GM23338 (cell line): ENCODE results near the gene TMEM161B. TPM values are rescaled to one million over a fixed set of nuclear protein-coding genes. Genes with fewer than 3 reads are reported as not detected.

ENCODE experiments used
- ATAC-seq: fragments of 200-7000 bp; cut with Tn5 transposase; 3 replicates; pipeline ENCODE4 v1.9.1; 2020
- DNase-seq: peaks from one replicate; pipeline ENCODE4 v3.0.0-alpha.2; 2015; ENCODE audit warnings: low spot score
- H2AFZ ChIP-seq: fragments of 200-600 bp; sonication (generic); 2 replicates; pipeline ENCODE4 v1.8.0; 2016; ENCODE audit warnings: antibody characterized with exemption, mild to moderate bottlenecking, moderate library complexity
- H3F3A ChIP-seq: fragments of 200-600 bp; sonication (generic); replicated peaks from 2 replicates; pipeline ENCODE4 v1.8.0; 2017; ENCODE audit warnings: antibody characterized with exemption, mixed run types, low read depth
- H3K27ac ChIP-seq: fragments of 200-600 bp; sonication (generic); 2 replicates; pipeline ENCODE4 v1.6.1; 2016; ENCODE audit warnings: low read depth
- H3K27me3 ChIP-seq: fragments of 200-600 bp; sonication (generic); 2 replicates; pipeline ENCODE4 v1.8.0; 2016; ENCODE audit warnings: mild to moderate bottlenecking, mixed run types, moderate library complexity; ENCODE audit not compliant: insufficient read depth
- H3K36me3 ChIP-seq: fragments of 200-600 bp; sonication (generic); 2 replicates; pipeline ENCODE4 v1.8.0; 2016; ENCODE audit warnings: mild to moderate bottlenecking; ENCODE audit not compliant: insufficient read depth
- H3K4me1 ChIP-seq: fragments of 200-600 bp; sonication (generic); 2 replicates; pipeline ENCODE4 v1.8.0; 2016; ENCODE audit warnings: mild to moderate bottlenecking, moderate library complexity; ENCODE audit not compliant: insufficient read depth
- H3K4me2 ChIP-seq: fragments of 200-600 bp; sonication (generic); 2 replicates; pipeline ENCODE4 v1.7.1; 2017; ENCODE audit warnings: mixed run types
- H3K4me3 ChIP-seq: fragments of 200-600 bp; sonication (generic); 2 replicates; pipeline ENCODE4 v1.6.1; 2016; ENCODE audit warnings: mixed run types
- H3K79me2 ChIP-seq: fragments of 200-600 bp; sonication (generic); replicated peaks from 2 replicates; pipeline ENCODE4 v1.8.0; 2017; ENCODE audit warnings: mild to moderate bottlenecking; ENCODE audit not compliant: insufficient read depth
- H3K9me2 ChIP-seq: fragments of 200-600 bp; sonication (generic); 2 replicates; pipeline ENCODE4 v1.8.0; 2017; ENCODE audit not compliant: insufficient read depth
- H4K20me1 ChIP-seq: fragments of 200-600 bp; sonication (generic); replicated peaks from 2 replicates; pipeline ENCODE4 v1.8.0; 2017; ENCODE audit warnings: mild to moderate bottlenecking; ENCODE audit not compliant: insufficient read depth
- H3K27ac Mint-ChIP-seq: 2 replicates; pipeline ENCODE4 v1.8.0; 2020; ENCODE audit warnings: inconsistent platforms, mild to moderate bottlenecking, moderate library complexity, mixed read lengths
- H3K27me3 Mint-ChIP-seq: 3 replicates; pipeline ENCODE4 v1.8.0; 2022; ENCODE audit warnings: low read depth, mild to moderate bottlenecking, moderate library complexity, mixed read lengths, inconsistent platforms; ENCODE audit not compliant: insufficient read depth, poor library complexity
- H3K36me3 Mint-ChIP-seq: 3 replicates; pipeline ENCODE4 v1.8.0; 2021; ENCODE audit warnings: low read depth, mild to moderate bottlenecking, inconsistent platforms, moderate library complexity, mixed read lengths
- H3K4me1 Mint-ChIP-seq: 3 replicates; pipeline ENCODE4 v1.8.0; 2020; ENCODE audit warnings: mild to moderate bottlenecking, inconsistent platforms, mixed read lengths
- H3K4me3 Mint-ChIP-seq: 3 replicates; pipeline ENCODE4 v1.8.0; 2021; ENCODE audit warnings: moderate library complexity, mild to moderate bottlenecking, inconsistent platforms, mixed read lengths
- H3K9me3 Mint-ChIP-seq: 3 replicates; pipeline ENCODE4 v1.8.0; 2020; ENCODE audit warnings: moderate library complexity, mild to moderate bottlenecking, inconsistent platforms, mixed read lengths
- CREB1 ChIP-seq: fragments of 250-450 bp; sonication (Bioruptor Pico); IDR thresholded peaks from 2 replicates; pipeline ENCODE4 v1.5.0; 2020; ENCODE audit warnings: low read depth, mild to moderate bottlenecking, moderate library complexity
- EZH2 ChIP-seq: fragments of 200-600 bp; sonication (generic); IDR thresholded peaks from one replicate; pipeline ENCODE4 v1.8.0; 2017; ENCODE audit warnings: antibody characterized with exemption, mild to moderate bottlenecking, low read depth; ENCODE audit not compliant: unreplicated experiment
- EZH2phosphoT487 ChIP-seq: fragments of 200-600 bp; sonication (generic); IDR thresholded peaks from one replicate; pipeline ENCODE4 v1.8.1; 2018; ENCODE audit warnings: antibody characterized with exemption; ENCODE audit not compliant: unreplicated experiment
- JUNB ChIP-seq: IDR thresholded peaks from one replicate; pipeline ENCODE4 v1.6.1; 2016; ENCODE audit warnings: antibody characterized with exemption; ENCODE audit not compliant: unreplicated experiment
- NANOG ChIP-seq: IDR thresholded peaks from 2 replicates; pipeline ENCODE4 v1.6.1; 2016; ENCODE audit warnings: antibody characterized with exemption, borderline replicate concordance
- POLR2AphosphoS5 ChIP-seq: IDR thresholded peaks from 2 replicates; pipeline ENCODE4 v1.6.1; 2016; ENCODE audit warnings: antibody characterized with exemption, low read depth
- STAT1 ChIP-seq: IDR thresholded peaks from one replicate; pipeline ENCODE4 v1.6.1; 2016; ENCODE audit warnings: antibody characterized with exemption; ENCODE audit not compliant: unreplicated experiment
- ZNF114 ChIP-seq: fragments of 250-450 bp; sonication (Bioruptor Pico); IDR thresholded peaks from 2 replicates; pipeline ENCODE4 v1.5.0; 2020; ENCODE audit warnings: mild to moderate bottlenecking, moderate library complexity
- ZNF331 ChIP-seq: fragments of 250-450 bp; sonication (Bioruptor Pico); IDR thresholded peaks from 2 replicates; pipeline ENCODE4 v1.5.0; 2020; ENCODE audit warnings: low read depth, mild to moderate bottlenecking, moderate library complexity
- polyA plus RNA-seq: library from polyadenylated mRNA; unstranded; fragments of >200 nt; fragmentation: Nextera tagmentation; extraction: Ambion mirVana; gene quantifications from 2 replicates; pipeline ENCODE4 v1.2.1, GENCODE V29; 2016
- total RNA-seq: library from RNA; depleted of rRNA; stranded (reverse); fragments of >200 nt; shearing (Covaris generic); gene quantifications from 2 replicates; pipeline ENCODE4 v1.2.3, GENCODE V29; 2014
- TF ChIP-seq, protein P1 (sequence below), 2 experiments: fragments of 200-600 bp in 1 of 2; sonication (generic) in 1 of 2; conservative IDR thresholded peaks; 2 replicates each; pipeline versions ENCODE4 v1.5.1 to v1.6.1; 2016 to 2017; ENCODE audit warnings: antibody characterized with exemption in 2 of 2, low read depth in 2 of 2, mild to moderate bottlenecking in 2 of 2, moderate library complexity in 1 of 2
- TF ChIP-seq, protein P2 (sequence below): fragments of 250-450 bp; sonication (Bioruptor Pico); IDR thresholded peaks from 2 replicates; pipeline ENCODE4 v1.5.0; 2020; ENCODE audit warnings: mild to moderate bottlenecking, moderate library complexity
- TF ChIP-seq, protein P3 (sequence below): IDR thresholded peaks from 2 replicates; pipeline ENCODE4 v1.6.1; 2016; ENCODE audit warnings: antibody characterized with exemption
- TF ChIP-seq, protein P4 (sequence below): IDR thresholded peaks from one replicate; pipeline ENCODE4 v1.6.1; 2018; ENCODE audit warnings: antibody characterized with exemption; ENCODE audit not compliant: unreplicated experiment

TMEM161B gene
- total and polyA plus RNA-seq, 2 experiments from 2014 or later: 11.9 to 25.5 TPM

DNA sequence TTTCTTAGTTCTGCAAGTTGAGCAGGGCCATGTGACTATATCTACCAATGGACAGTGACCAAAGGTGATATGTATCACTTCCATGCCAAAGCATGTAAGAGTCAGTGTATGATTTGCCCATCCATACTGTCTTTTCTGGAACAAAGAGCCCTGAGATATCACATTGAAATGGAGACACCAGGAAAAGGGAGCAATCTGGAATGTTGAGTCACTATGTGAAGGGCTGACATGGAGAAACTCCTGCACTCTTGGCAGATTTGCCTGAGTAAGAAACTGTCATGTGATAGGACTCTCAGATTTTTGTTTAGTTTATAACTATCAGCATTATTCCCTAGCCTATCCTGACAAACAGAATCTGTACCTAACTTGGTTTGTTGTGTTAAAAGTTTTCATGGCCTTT, 29.8 kb upstream of the TMEM161B start:
- Histone ChIP-seq H3K4me1 (no peaks in the 10 kb centered on the region), H3K79me2 (no peaks in the 10 kb centered on the region), H3K4me3 (no peak overlapping the region), H3K27me3 (no peaks in the 10 kb centered on the region), H3K36me3 (no peaks in the 10 kb centered on the region), H3K27ac (no peak overlapping the region), H2AFZ (no peak overlapping the region), H4K20me1 (no peaks in the 10 kb centered on the region), H3F3A (no peaks in the 10 kb centered on the region), H3K9me2 (no peaks in the 10 kb centered on the region), H3K4me2 (no peak overlapping the region)
- H3K27ac Mint-ChIP-seq: no peak overlapping the region
- ATAC-seq (no peak), DNase-seq (no peak)
- H3K36me3 Mint-ChIP-seq: no peaks in the 10 kb centered on the region; the same call in 2 of the 3 replicates
- no peaks in the 10 kb centered on the region; the same call in 2 of the 3 replicates for H3K9me3 Mint-ChIP-seq
- no peaks in the 10 kb centered on the region for H3K4me1 Mint-ChIP-seq
- H3K4me3 Mint-ChIP-seq: no peak overlapping the region
- H3K27me3 Mint-ChIP-seq: no peaks in the 10 kb centered on the region
- TF ChIP-seq STAT1 (no peak), JUNB (no peak), NANOG (no peak), POLR2AphosphoS5 (no peak), EZH2 (no peak), EZH2phosphoT487 (no peak), ZNF331 (CRISPR knock-in tag) (no peak), ZNF114 (CRISPR knock-in tag) (no peak), CREB1 (CRISPR knock-in tag) (no peak)
- TF ChIP-seq, protein P1, sequence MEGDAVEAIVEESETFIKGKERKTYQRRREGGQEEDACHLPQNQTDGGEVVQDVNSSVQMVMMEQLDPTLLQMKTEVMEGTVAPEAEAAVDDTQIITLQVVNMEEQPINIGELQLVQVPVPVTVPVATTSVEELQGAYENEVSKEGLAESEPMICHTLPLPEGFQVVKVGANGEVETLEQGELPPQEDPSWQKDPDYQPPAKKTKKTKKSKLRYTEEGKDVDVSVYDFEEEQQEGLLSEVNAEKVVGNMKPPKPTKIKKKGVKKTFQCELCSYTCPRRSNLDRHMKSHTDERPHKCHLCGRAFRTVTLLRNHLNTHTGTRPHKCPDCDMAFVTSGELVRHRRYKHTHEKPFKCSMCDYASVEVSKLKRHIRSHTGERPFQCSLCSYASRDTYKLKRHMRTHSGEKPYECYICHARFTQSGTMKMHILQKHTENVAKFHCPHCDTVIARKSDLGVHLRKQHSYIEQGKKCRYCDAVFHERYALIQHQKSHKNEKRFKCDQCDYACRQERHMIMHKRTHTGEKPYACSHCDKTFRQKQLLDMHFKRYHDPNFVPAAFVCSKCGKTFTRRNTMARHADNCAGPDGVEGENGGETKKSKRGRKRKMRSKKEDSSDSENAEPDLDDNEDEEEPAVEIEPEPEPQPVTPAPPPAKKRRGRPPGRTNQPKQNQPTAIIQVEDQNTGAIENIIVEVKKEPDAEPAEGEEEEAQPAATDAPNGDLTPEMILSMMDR (conservative IDR thresholded peaks at IDR 0.05; ENCODE audit: low read depth in 2 of 2): no peak
- TF ChIP-seq, protein P2, sequence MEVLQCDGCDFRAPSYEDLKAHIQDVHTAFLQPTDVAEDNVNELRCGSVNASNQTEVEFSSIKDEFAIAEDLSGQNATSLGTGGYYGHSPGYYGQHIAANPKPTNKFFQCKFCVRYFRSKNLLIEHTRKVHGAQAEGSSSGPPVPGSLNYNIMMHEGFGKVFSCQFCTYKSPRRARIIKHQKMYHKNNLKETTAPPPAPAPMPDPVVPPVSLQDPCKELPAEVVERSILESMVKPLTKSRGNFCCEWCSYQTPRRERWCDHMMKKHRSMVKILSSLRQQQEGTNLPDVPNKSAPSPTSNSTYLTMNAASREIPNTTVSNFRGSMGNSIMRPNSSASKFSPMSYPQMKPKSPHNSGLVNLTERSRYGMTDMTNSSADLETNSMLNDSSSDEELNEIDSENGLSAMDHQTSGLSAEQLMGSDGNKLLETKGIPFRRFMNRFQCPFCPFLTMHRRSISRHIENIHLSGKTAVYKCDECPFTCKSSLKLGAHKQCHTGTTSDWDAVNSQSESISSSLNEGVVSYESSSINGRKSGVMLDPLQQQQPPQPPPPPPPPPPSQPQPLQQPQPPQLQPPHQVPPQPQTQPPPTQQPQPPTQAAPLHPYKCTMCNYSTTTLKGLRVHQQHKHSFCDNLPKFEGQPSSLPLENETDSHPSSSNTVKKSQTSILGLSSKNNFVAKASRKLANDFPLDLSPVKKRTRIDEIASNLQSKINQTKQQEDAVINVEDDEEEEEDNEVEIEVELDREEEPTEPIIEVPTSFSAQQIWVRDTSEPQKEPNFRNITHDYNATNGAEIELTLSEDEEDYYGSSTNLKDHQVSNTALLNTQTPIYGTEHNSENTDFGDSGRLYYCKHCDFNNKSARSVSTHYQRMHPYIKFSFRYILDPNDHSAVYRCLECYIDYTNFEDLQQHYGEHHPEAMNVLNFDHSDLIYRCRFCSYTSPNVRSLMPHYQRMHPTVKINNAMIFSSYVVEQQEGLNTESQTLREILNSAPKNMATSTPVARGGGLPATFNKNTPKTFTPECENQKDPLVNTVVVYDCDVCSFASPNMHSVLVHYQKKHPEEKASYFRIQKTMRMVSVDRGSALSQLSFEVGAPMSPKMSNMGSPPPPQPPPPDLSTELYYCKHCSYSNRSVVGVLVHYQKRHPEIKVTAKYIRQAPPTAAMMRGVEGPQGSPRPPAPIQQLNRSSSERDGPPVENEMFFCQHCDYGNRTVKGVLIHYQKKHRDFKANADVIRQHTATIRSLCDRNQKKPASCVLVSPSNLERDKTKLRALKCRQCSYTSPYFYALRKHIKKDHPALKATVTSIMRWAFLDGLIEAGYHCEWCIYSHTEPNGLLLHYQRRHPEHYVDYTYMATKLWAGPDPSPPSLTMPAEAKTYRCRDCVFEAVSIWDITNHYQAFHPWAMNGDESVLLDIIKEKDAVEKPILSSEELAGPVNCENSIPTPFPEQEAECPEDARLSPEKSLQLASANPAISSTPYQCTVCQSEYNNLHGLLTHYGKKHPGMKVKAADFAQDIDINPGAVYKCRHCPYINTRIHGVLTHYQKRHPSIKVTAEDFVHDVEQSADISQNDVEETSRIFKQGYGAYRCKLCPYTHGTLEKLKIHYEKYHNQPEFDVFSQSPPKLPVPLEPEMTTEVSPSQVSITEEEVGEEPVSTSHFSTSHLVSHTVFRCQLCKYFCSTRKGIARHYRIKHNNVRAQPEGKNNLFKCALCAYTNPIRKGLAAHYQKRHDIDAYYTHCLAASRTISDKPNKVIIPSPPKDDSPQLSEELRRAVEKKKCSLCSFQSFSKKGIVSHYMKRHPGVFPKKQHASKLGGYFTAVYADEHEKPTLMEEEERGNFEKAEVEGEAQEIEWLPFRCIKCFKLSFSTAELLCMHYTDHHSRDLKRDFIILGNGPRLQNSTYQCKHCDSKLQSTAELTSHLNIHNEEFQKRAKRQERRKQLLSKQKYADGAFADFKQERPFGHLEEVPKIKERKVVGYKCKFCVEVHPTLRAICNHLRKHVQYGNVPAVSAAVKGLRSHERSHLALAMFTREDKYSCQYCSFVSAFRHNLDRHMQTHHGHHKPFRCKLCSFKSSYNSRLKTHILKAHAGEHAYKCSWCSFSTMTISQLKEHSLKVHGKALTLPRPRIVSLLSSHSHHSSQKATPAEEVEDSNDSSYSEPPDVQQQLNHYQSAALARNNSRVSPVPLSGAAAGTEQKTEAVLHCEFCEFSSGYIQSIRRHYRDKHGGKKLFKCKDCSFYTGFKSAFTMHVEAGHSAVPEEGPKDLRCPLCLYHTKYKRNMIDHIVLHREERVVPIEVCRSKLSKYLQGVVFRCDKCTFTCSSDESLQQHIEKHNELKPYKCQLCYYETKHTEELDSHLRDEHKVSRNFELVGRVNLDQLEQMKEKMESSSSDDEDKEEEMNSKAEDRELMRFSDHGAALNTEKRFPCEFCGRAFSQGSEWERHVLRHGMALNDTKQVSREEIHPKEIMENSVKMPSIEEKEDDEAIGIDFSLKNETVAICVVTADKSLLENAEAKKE (CRISPR knock-in tag): no peak
- TF ChIP-seq, protein P3, sequence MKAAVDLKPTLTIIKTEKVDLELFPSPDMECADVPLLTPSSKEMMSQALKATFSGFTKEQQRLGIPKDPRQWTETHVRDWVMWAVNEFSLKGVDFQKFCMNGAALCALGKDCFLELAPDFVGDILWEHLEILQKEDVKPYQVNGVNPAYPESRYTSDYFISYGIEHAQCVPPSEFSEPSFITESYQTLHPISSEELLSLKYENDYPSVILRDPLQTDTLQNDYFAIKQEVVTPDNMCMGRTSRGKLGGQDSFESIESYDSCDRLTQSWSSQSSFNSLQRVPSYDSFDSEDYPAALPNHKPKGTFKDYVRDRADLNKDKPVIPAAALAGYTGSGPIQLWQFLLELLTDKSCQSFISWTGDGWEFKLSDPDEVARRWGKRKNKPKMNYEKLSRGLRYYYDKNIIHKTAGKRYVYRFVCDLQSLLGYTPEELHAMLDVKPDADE: no peak
- TF ChIP-seq, protein P4, sequence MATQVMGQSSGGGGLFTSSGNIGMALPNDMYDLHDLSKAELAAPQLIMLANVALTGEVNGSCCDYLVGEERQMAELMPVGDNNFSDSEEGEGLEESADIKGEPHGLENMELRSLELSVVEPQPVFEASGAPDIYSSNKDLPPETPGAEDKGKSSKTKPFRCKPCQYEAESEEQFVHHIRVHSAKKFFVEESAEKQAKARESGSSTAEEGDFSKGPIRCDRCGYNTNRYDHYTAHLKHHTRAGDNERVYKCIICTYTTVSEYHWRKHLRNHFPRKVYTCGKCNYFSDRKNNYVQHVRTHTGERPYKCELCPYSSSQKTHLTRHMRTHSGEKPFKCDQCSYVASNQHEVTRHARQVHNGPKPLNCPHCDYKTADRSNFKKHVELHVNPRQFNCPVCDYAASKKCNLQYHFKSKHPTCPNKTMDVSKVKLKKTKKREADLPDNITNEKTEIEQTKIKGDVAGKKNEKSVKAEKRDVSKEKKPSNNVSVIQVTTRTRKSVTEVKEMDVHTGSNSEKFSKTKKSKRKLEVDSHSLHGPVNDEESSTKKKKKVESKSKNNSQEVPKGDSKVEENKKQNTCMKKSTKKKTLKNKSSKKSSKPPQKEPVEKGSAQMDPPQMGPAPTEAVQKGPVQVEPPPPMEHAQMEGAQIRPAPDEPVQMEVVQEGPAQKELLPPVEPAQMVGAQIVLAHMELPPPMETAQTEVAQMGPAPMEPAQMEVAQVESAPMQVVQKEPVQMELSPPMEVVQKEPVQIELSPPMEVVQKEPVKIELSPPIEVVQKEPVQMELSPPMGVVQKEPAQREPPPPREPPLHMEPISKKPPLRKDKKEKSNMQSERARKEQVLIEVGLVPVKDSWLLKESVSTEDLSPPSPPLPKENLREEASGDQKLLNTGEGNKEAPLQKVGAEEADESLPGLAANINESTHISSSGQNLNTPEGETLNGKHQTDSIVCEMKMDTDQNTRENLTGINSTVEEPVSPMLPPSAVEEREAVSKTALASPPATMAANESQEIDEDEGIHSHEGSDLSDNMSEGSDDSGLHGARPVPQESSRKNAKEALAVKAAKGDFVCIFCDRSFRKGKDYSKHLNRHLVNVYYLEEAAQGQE: no peak
